Measurements from ENCODE around the gene RBPJ.

GRCh38 chr4:26362745-26363439 lies 42.1 kb downstream of the RBPJ start:
- TF ChIP-seq LEF1 (IDR thresholded peaks at IDR 0.05; ENCODE audit: borderline replicate concordance) (no peak), FOXM1 (IDR thresholded peaks at IDR 0.05; ENCODE audit: borderline replicate concordance) (no peak), PKNOX1 (IDR thresholded peaks at IDR 0.05) (no peak), ELF4 (IDR thresholded peaks at IDR 0.05) (no peak), HDGF (IDR thresholded peaks at IDR 0.05; ENCODE audit: borderline replicate concordance) (no peak), FOXK2 (IDR thresholded peaks at IDR 0.05) (no peak), SP1 (IDR thresholded peaks at IDR 0.05) (no peak), BHLHE40 (IDR thresholded peaks at IDR 0.05; ENCODE audit: borderline replicate concordance) (no peak), CTBP1 (IDR thresholded peaks at IDR 0.05; ENCODE audit: borderline replicate concordance) (no peak), SUZ12 (IDR thresholded peaks at IDR 0.05) (no peak), ZNF384 (IDR thresholded peaks at IDR 0.05) (no peak), FOXA1 (IDR thresholded peaks at IDR 0.05) (no peak), TARDBP (IDR thresholded peaks at IDR 0.05) (no peak), NFRKB (IDR thresholded peaks at IDR 0.05) (no peak)
